Mucosa of stomach (tissue), 1 donor: ENCODE results near the gene OSBPL5.

Source experiments
- H3K27me3 ChIP-seq: one replicate; pipeline ENCODE4 v1.7.0; 2013; ENCODE audit warnings: mild to moderate bottlenecking, low read length; ENCODE audit not compliant: control insufficient read depth, insufficient read depth
- H3K36me3 ChIP-seq: one replicate; pipeline ENCODE4 v1.7.0; 2013; ENCODE audit warnings: low read length; ENCODE audit not compliant: control insufficient read depth, insufficient read depth
- H3K4me1 ChIP-seq: one replicate; pipeline ENCODE4 v1.7.0; 2013; ENCODE audit warnings: mild to moderate bottlenecking, low read length; ENCODE audit not compliant: control insufficient read depth, insufficient read depth
- H3K4me3 ChIP-seq: one replicate; pipeline ENCODE4 v1.7.0; 2013; ENCODE audit warnings: low read length
- H3K9ac ChIP-seq: one replicate; pipeline ENCODE4 v1.7.0; 2013; ENCODE audit warnings: mild to moderate bottlenecking, low read length, moderate library complexity
- H3K9me3 ChIP-seq: one replicate; pipeline ENCODE4 v1.7.0; 2013; ENCODE audit warnings: mild to moderate bottlenecking, low read length, moderate library complexity; ENCODE audit not compliant: control insufficient read depth
- donor health status: Pancreatic carcinoma.

The OSBPL5 gene

DNA sequence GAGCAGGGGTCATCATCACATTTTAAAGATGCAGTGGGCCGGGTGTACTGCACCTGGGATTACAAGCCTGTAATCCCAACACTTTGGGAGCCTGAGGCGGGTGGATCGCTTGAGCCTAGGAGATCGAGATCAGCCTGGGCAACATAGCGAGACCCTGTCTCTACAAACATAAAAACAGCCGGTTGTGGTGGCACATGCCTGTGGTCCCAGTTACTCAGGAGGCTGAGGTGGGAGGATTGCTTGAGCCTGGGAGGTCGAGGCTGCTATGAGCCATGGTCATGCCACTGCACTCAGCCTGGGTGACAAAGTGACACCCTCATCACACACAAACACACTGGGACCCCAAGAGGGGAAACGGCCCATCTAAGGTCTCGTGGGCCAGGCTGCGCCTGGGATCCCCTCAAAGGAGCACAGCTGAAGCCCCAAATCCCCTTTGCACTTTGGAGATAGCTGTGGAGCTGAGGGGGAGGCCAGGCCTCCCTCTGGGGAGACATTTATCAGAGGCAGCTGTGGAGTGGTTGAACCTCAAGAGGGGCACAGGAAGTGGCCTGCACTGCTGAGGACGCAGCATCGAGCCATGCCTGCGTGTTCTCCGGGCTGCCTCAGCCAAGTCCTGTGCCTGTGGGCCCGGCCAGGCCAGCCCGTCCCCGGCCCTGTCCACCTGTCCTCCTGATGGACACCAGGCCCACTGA lies 27.5 kb downstream of the OSBPL5 start:
- Histone ChIP-seq H3K27me3 (no peaks in the 10 kb centered on the region), H3K36me3 (no peaks in the 10 kb centered on the region), H3K9ac (no peak overlapping the region), H3K9me3 (no peaks in the 10 kb centered on the region), H3K4me3 (no peak overlapping the region), H3K4me1 (no peaks in the 10 kb centered on the region)

DNA sequence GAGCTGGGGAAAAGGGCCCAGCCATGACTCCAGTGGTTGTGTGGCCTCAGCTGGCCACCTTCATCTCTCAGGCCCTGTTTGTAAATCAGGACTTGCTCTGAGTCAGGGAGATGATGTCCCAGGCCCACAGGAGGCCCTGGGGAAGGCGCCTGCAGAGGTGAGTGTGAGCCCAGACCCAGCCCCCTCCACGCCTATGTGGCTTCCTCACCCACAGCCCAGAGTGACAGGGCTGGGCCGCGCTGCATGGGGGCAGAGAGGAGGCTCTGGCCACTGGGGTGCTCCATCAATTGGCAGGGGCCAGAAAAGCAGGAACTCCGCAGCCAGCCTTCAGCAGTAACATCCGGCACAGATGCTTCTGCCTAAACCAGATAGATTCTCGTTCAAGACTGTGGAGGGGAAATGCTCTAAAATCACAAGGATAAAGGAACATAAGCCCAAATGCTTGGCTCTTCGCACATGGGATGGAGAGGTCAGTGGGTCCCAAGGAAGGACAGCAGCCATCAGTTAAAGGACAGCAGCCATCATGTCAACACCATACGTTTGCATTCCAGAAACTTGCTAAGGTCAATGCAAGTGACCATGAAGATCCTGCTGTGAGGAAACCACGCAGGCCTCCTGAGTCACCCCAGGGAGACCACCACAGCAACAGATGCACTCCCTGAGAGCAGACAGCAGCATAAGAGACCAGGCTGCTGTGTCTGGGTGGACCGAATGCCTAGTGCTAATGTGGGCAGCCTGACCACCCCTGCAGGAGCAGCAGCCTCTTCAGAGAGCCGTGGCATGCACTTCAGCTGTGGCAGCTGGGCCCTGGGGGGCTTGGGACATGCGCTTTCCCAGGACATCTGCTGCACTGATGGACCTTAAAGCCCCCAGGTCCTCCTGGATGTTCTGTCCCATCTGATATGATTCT lies 28.3 kb downstream of the OSBPL5 start:
- H3K9ac ChIP-seq: no peak overlapping the region
- no peaks in the 10 kb centered on the region for H3K27me3 ChIP-seq
- no peaks in the 10 kb centered on the region for H3K9me3 ChIP-seq
- H3K4me1 ChIP-seq: no peaks in the 10 kb centered on the region
- no peaks in the 10 kb centered on the region for H3K36me3 ChIP-seq
- H3K4me3 ChIP-seq: no peak overlapping the region

- Histone ChIP-seq H3K4me3 (no peak overlapping the region), H3K9me3 (no peaks in the 10 kb centered on the region), H3K9ac (no peak overlapping the region), H3K4me1 (no peaks in the 10 kb centered on the region), H3K27me3 (no peaks in the 10 kb centered on the region), H3K36me3 (no peaks in the 10 kb centered on the region)
These were observed 29.3 kb downstream of the OSBPL5 start for GRCh38 chr11:3135481-3136440.

DNA sequence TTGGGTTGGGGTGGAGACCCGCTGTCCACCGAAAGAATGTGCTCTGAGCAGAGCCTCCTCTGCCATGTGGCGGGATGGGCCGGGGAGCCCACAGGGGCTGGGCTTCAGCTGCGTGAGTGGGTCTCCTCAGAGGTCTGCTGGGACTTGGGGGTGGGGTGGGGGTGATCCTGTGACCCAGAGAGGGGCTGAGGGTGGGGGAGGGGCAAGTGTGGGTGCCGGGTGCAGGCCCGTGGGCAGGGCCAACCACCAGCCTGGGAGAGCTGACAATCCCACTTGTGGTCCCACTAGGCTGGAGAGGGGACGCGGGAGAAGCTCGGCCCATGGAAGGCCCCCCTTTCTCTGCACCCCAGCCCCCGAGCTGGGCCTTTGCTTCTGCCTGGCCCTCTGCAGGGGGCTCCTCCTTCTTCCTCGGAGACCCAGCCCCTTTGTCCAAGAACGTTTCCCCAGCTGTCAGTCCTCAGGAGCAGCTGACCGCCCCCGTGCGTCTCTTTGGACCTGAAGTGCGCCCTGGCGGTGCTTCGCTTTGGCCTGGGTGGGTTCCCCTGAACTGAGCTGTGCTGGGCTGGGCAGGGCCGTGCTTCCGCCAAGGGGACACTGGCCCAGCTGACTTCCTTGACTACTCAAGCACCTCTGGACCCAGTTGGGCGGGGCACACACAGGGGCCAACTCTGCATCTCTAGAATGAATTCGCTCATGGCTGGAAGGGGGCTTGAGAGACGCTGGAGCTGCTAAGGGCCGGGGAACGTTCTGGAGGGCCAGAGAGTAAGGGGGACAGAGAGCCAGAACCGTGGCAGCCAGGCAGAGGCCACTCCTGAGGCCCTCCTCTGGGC lies 30.2 kb downstream of the OSBPL5 start:
- Histone ChIP-seq H3K4me3 (no peak overlapping the region), H3K4me1 (no peaks in the 10 kb centered on the region), H3K36me3 (no peaks in the 10 kb centered on the region), H3K27me3 (no peaks in the 10 kb centered on the region), H3K9me3 (no peaks in the 10 kb centered on the region), H3K9ac (no peak overlapping the region)

DNA sequence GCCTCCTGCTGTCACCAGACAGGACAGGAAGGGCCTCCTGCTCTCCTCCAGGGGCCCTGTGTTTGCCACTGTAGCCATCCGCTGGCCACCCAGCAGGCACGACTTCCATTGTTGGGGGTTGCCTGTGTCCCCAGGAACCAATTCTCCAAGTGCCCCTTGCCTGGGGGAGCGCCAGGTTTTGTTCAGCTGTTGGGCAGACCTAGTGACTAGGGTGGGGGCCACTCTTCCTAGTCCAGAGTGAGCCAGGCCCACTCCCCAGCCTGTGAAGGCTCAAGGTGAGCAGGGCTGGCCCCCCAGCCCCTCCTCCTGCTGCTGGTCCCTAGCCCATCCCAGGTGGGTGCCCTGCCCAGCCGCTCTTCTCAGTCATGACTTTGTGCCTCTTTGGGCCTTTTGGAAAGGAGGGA lies 30.9 kb downstream of the OSBPL5 start:
- no peaks in the 10 kb centered on the region for H3K4me1 ChIP-seq

GRCh38 chr11:3133261-3134217 lies 31.6 kb downstream of the OSBPL5 start:
- no peaks in the 10 kb centered on the region for H3K27me3 ChIP-seq
- no peak overlapping the region for H3K9ac ChIP-seq
- H3K36me3 ChIP-seq: no peaks in the 10 kb centered on the region
- no peak overlapping the region for H3K4me3 ChIP-seq
- H3K4me1 ChIP-seq: no peaks in the 10 kb centered on the region
- H3K9me3 ChIP-seq: no peaks in the 10 kb centered on the region

More for the DNA sequence above, 30.9 kb downstream of the OSBPL5 start:
- Histone ChIP-seq H3K9ac (no peak overlapping the region), H3K36me3 (no peaks in the 10 kb centered on the region), H3K4me3 (no peak overlapping the region), H3K9me3 (no peaks in the 10 kb centered on the region), H3K27me3 (no peaks in the 10 kb centered on the region)

GRCh38 chr11:3132831-3133260 lies 32.3 kb downstream of the OSBPL5 start:
- Histone ChIP-seq H3K9ac (no peak overlapping the region), H3K4me1 (no peaks in the 10 kb centered on the region), H3K27me3 (no peaks in the 10 kb centered on the region), H3K36me3 (no peaks in the 10 kb centered on the region), H3K4me3 (no peak overlapping the region), H3K9me3 (no peaks in the 10 kb centered on the region)

- Histone ChIP-seq H3K4me1 (no peaks in the 10 kb centered on the region), H3K36me3 (no peaks in the 10 kb centered on the region), H3K27me3 (no peaks in the 10 kb centered on the region), H3K9me3 (no peaks in the 10 kb centered on the region), H3K9ac (no peak overlapping the region), H3K4me3 (no peak overlapping the region)
These were observed 32.8 kb downstream of the OSBPL5 start for GRCh38 chr11:3132271-3132781.

- Histone ChIP-seq H3K27me3 (no peaks in the 10 kb centered on the region), H3K9ac (no peak overlapping the region), H3K36me3 (no peaks in the 10 kb centered on the region), H3K9me3 (no peaks in the 10 kb centered on the region), H3K4me3 (no peak overlapping the region), H3K4me1 (no peaks in the 10 kb centered on the region)
These were observed 33.7 kb downstream of the OSBPL5 start for GRCh38 chr11:3131330-3131941.
